SK-N-DZ (cell line): Measurements from ENCODE around the gene MISP.

Experiments
- DNase-seq: peaks from one replicate; pipeline ENCODE4 v3.0.0-alpha.2; 2015; ENCODE audit warnings: low spot score
- small RNA-seq, 2 experiments: library from RNA; depleted of rRNA; stranded (forward); fragments of <200 nt; gene quantifications; one replicate each; pipeline ENCODE3, GENCODE V24; 2014

Gene MISP

DNA sequence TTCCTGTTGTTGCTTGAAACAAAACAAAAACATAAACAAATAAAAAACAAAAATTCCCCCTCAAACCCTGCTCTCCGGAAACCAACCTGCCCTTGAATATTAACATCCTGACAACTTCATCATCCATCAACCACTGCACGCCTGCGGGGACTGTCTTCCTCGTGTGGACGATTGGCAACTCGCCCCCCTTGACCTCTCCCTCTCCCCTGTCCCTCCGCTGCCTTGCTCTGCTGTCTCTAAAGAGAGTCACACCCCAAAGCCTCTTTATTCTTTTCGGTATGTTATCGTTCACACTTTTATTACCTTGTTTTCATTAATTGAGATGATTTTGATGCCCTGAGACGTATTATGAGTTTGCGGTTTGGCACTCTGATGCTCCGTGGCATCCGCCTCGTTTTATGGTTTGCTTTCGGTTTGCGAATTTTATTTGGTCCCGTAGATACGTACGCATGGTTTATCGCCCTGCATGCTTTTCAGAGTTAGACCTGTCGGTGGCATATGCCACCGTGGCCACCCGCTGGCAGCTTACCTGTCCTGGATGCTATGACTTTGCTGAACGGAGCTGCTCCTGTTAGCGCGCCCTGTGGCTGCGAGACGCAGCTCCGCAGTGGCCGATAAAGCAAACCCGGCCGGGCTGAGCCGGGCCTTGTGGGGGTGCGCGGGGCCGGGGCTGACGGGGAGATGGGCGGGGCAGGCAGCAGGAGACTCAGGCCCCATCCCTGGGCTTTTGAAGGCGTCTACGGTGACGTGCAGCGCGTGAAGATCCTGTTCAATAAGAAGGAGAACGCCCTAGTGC, 56.9 kb downstream of the MISP start:
- no peak for DNase-seq

DNA sequence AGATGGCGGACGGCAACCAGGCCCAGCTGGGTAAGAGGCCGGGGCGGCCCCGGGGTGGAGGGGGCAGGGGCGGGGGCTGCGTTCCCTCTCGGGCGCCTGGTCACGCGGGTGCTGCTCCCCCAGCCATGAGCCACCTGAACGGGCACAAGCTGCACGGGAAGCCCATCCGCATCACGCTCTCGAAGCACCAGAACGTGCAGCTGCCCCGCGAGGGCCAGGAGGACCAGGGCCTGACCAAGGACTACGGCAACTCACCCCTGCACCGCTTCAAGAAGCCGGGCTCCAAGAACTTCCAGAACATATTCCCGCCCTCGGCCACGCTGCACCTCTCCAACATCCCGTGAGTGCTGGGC, 57.5 kb downstream of the MISP start:
- DNase-seq: no peak

DNA sequence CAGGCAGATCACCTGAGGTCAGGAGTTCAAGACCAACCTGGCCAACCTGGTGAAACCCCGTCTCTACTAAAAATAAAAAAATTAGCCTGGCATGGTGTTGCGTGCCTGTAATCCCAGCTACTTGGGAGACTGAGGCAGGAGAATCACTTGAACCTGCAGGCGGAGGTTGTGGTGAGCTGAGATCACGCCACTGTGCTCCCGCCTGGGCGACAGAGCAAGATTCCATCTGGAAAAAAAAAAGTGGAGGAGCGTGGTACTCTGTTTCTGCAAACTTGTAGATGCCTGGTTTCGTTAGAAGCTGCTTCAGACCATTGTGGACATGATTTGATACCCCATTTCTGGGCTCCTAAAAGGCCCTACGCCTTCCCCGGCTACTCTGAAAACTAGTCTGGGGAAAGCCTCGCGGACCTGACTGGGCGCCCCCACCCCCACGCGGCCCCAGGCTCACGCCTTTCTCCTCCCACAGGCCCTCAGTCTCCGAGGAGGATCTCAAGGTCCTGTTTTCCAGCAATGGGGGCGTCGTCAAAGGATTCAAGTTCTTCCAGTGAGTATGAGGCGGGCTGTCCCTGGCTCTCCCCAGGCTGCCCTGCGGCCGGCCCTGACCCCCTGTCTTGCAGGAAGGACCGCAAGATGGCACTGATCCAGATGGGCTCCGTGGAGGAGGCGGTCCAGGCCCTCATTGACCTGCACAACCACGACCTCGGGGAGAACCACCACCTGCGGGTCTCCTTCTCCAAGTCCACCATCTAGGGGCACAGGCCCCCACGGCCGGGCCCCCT, 59.4 kb downstream of the MISP start:
- no peak for DNase-seq

- no peak for DNase-seq
Observed at GRCh38 chr19:810883-811489, 60.1 kb downstream of the MISP start.

DNA sequence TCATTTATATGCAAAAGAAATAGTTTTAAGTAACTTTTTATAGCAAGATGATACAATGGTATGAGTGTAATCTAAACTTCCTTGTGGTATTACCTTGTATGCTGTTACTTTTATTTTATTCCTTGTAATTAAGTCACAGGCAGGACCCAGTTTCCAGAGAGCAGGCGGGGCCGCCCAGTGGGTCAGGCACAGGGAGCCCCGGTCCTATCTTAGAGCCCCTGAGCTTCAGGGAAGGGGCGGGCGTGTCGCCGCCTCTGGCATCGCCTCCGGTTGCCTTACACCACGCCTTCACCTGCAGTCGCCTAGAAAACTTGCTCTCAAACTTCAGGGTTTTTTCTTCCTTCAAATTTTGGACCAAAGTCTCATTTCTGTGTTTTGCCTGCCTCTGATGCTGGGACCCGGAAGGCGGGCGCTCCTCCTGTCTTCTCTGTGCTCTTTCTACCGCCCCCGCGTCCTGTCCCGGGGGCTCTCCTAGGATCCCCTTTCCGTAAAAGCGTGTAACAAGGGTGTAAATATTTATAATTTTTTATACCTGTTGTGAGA, 60.7 kb downstream of the MISP start:
- no peak for DNase-seq

- DNase-seq: no peak
Observed at GRCh38 chr19:812049-812746, 61.3 kb downstream of the MISP start.

- DNase-seq: no peak
Observed at GRCh38 chr19:812747-813218, 61.9 kb downstream of the MISP start.

DNA sequence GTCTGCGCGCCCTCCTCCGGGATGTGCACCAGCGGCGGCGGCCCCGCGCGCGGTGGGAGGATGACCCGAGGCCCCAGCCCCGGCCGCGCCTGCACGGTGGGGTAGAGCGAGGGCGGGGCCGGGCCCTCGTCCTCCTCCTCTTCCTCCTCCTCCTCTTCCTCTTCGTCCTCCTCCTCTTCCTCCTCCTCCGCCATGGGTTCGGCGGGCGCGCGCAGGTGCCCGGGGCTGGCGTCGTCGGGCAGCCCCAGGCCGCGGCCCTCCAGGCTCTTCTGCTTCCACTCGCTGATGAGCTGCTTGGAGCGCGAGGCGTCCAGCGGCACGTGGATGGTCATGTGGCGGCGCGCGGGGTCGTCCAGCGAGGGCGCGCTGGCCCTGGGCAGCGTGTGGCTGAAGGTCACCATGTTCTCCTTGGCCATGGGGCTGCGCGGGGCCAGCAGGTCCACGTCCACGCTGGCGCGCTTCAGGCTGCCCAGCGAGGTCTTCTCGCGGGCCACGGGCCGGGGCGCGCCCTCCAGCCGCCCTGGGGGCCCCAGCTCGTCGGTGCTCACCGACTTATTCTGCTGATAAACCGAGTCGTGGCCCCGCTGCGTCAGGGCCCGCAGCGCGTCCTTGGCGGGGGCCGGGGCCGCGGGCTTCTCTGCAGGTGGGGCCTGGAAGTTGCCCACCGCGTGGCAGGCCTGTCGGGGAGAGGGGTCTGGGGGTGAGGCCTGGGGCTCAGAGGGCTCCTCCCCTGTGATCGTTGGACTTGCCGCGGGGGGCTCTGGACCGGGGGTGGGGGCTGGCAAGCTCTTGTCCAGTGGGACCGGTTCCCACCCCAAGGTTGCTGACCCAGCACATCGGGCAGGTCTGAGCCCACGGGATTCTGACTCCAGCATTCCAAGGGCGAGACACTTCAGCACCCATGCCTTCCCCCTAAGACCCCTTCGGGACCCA, 62.6 kb downstream of the MISP start:
- DNase-seq: no peak

Small RNA genes lying within 50 kb of the gene (small RNA-seq; reads per million reads assigned to genes)
- 0 reads per million in 2 experiments for gene MIR3187
